ENCODE measurements around the gene PAQR6. TPM values are rescaled to one million over a fixed set of nuclear protein-coding genes. Genes with fewer than 3 reads are reported as not detected.

PAQR6 gene
- total RNA-seq, result 4.6 TPM

GRCh38 chr1:156247460-156248322 is at the start of gene PAQR6:
PAQR6 (minus strand) TSS chr1:156248056; CDS start chr1:156246731, 1,325 bp downstream.

GRCh38 chr1:156295391-156295947 is 47.6 kb upstream of the PAQR6 start, which contains the start of gene GLMP:
GLMP (minus strand) TSS chr1:156295679; CDS start chr1:156295645, 34 bp downstream.

GRCh38 chr1:156284112-156284511 is 36.3 kb upstream of the PAQR6 start, which contains the start of gene TMEM79:
TMEM79 (plus strand) TSS chr1:156284325; CDS start chr1:156285227, 902 bp downstream.

GRCh38 chr1:156282479-156283222 is 34.8 kb upstream of the PAQR6 start, which contains the start of gene SMG5:
SMG5 (minus strand) TSS chr1:156282825; CDS start chr1:156282680, 145 bp downstream.

GRCh38 chr1:156241926-156242325 is 5.9 kb downstream of the PAQR6 start, which contains the start of gene BGLAP:
BGLAP (plus strand) TSS chr1:156242184; CDS start chr1:156242232, 48 bp downstream.

GRCh38 chr1:156212833-156213643 is 34.8 kb downstream of the PAQR6 start, which contains the start of gene PMF1:
PMF1 (plus strand) TSS chr1:156213007; CDS start chr1:156213016, 9 bp downstream.

GRCh38 chr1:156193488-156194299 is 54.2 kb downstream of the PAQR6 start, which contains the start of gene SLC25A44:
SLC25A44 (plus strand) TSS chr1:156194104; CDS start chr1:156199848, 5,744 bp downstream.

Other genes with a start within 250 kb of the PAQR6 start
- gene SSR2, start 227.1 kb downstream of the PAQR6 start, total RNA-seq, result 312 TPM
- 24.2 TPM for gene UBQLN4, start 194.3 kb downstream of the PAQR6 start, total RNA-seq
- gene LAMTOR2, start 193.3 kb downstream of the PAQR6 start, total RNA-seq, result 30.1 TPM
- gene RAB25, start 186.9 kb downstream of the PAQR6 start, total RNA-seq, result 3.6 TPM
- gene MEX3A, start 165.6 kb downstream of the PAQR6 start, total RNA-seq, result 37.0 TPM
- 201 TPM for gene LMNA, start 133.3 kb downstream of the PAQR6 start, total RNA-seq
- gene SEMA4A, start 94.5 kb downstream of the PAQR6 start, total RNA-seq, result 12.1 TPM
- gene SLC25A44, start 54.0 kb downstream of the PAQR6 start, total RNA-seq, result 16.4 TPM
- 47.1 TPM for gene PMF1, start 35.0 kb downstream of the PAQR6 start, total RNA-seq
- 1.5 TPM for gene BGLAP, start 5.9 kb downstream of the PAQR6 start, total RNA-seq
- 63.6 TPM for gene SMG5, start 34.8 kb upstream of the PAQR6 start, total RNA-seq
- 3.7 TPM for gene TMEM79, start 36.3 kb upstream of the PAQR6 start, total RNA-seq
- 16.9 TPM for gene GLMP, start 47.6 kb upstream of the PAQR6 start, total RNA-seq
- not detected for gene VHLL, start 51.3 kb upstream of the PAQR6 start, total RNA-seq
- 259 TPM for gene CCT3, start 90.2 kb upstream of the PAQR6 start, total RNA-seq
- not detected for gene TSACC, start 90.5 kb upstream of the PAQR6 start, total RNA-seq
- gene RHBG, start 121.2 kb upstream of the PAQR6 start, total RNA-seq, result not detected